ENCODE measurements around the gene SP3. TPM values are rescaled to one million over a fixed set of nuclear protein-coding genes. Genes with fewer than 3 reads are reported as not detected.

The SP3 gene
- total RNA-seq, 1 experiment from 2014 or later = 139 TPM

DNA sequence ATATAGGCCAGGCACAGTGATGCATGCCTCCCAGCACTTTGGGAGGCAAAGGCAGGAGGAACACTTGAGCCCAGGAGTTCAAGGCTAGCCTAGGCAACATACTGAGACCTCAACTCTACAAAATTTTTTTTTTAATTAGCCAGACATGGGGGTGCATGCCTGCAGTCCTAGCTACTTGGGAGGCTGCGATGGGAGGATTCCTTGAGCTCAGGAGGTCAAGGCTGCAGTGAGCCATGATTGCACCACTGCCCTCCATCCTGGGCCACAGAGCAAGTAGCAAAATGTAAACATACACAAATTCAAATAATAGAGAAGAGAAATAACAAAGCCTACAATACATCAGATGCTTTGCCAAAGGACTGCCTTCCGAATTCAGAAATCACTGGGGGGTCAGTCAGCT, 7.0 kb upstream of the SP3 start:
- no peak overlapping the region for H3K27ac ChIP-seq (ENCODE audit: low read length)
- H3K4me2 ChIP-seq (ENCODE audit: low read depth, low read length, poor library complexity, severe bottlenecking) = no peak overlapping the region
- H3K9me3 ChIP-seq (ENCODE audit: low read length) = no peaks in the 10 kb centered on the region
- no peaks in the 10 kb centered on the region for H4K20me1 ChIP-seq (ENCODE audit: insufficient read depth, low read depth, low read length)
- H3K9me2 ChIP-seq (replicated peaks; ENCODE audit: insufficient read depth, low read length) = no peaks in the 10 kb centered on the region
- no peak for DNase-seq
- H3K4me1 ChIP-seq (ENCODE audit: low read length) = no peaks in the 10 kb centered on the region
- no peaks in the 10 kb centered on the region for H3K79me2 ChIP-seq (ENCODE audit: low read length)
- no peak overlapping the region for H2AFZ ChIP-seq (ENCODE audit: low read length)
- no peak overlapping the region for H3K9ac ChIP-seq (ENCODE audit: low read length)
- H3K36me3 ChIP-seq (ENCODE audit: insufficient read depth, low read length) = no peaks in the 10 kb centered on the region
- H3K27me3 ChIP-seq (ENCODE audit: low read length) = no peaks in the 10 kb centered on the region
- no peak overlapping the region for H3K4me3 ChIP-seq (ENCODE audit: low read length)

- H3K4me1 ChIP-seq (ENCODE audit: low read length) = peaks cover 10% of the 10 kb centered on the region
- no peak overlapping the region for H3K27ac ChIP-seq (ENCODE audit: low read length)
- H3K4me3 ChIP-seq (ENCODE audit: low read length) = no peak overlapping the region
- no peaks in the 10 kb centered on the region for H3K27me3 ChIP-seq (ENCODE audit: low read length)
- H3K4me2 ChIP-seq (ENCODE audit: low read depth, low read length, poor library complexity, severe bottlenecking) = no peak overlapping the region
- H3K9ac ChIP-seq (ENCODE audit: low read length) = no peak overlapping the region
- H4K20me1 ChIP-seq (ENCODE audit: insufficient read depth, low read depth, low read length) = no peaks in the 10 kb centered on the region
- no peaks in the 10 kb centered on the region for H3K36me3 ChIP-seq (ENCODE audit: insufficient read depth, low read length)
- no peak for DNase-seq
- H2AFZ ChIP-seq (ENCODE audit: low read length) = no peak overlapping the region
- no peaks in the 10 kb centered on the region for H3K9me3 ChIP-seq (ENCODE audit: low read length)
- peaks cover 10% of the 10 kb centered on the region; the same call in 1 of the 2 replicates for H3K79me2 ChIP-seq (ENCODE audit: low read length)
- no peaks in the 10 kb centered on the region for H3K9me2 ChIP-seq (replicated peaks; ENCODE audit: insufficient read depth, low read length)
Observed at GRCh38 chr2:173970516-173970924, 5.3 kb upstream of the SP3 start.

GRCh38 chr2:173969886-173970285, 4.7 kb upstream of the SP3 start:
- Histone ChIP-seq H3K9me3 (ENCODE audit: low read length) (no peaks in the 10 kb centered on the region), H3K4me2 (ENCODE audit: low read depth, low read length, poor library complexity, severe bottlenecking) (no peak overlapping the region), H3K27me3 (ENCODE audit: low read length) (no peaks in the 10 kb centered on the region), H3K9me2 (replicated peaks; ENCODE audit: insufficient read depth, low read length) (no peaks in the 10 kb centered on the region), H3K9ac (ENCODE audit: low read length) (no peak overlapping the region), H3K27ac (ENCODE audit: low read length) (no peak overlapping the region), H3K36me3 (ENCODE audit: insufficient read depth, low read length) (no peaks in the 10 kb centered on the region), H2AFZ (ENCODE audit: low read length) (no peak overlapping the region), H3K4me3 (ENCODE audit: low read length) (no peak overlapping the region), H3K79me2 (ENCODE audit: low read length) (peaks cover 10% of the 10 kb centered on the region; the same call in 1 of the 2 replicates), H4K20me1 (ENCODE audit: insufficient read depth, low read depth, low read length) (no peaks in the 10 kb centered on the region), H3K4me1 (ENCODE audit: low read length) (peaks cover 10% of the 10 kb centered on the region)
- no peak for DNase-seq

- no peak overlapping the region for H3K4me2 ChIP-seq (ENCODE audit: low read depth, low read length, poor library complexity, severe bottlenecking)
Observed at GRCh38 chr2:173968551-173968950, 3.4 kb upstream of the SP3 start.

GRCh38 chr2:173966274-173967098, 1.3 kb upstream of the SP3 start:
- H3K27ac ChIP-seq (ENCODE audit: low read length) = peak overlapping the region; percentile 97
- H3K9ac ChIP-seq (ENCODE audit: low read length) = peak overlapping the region; percentile 99
- no peaks in the 10 kb centered on the region for H3K9me3 ChIP-seq (ENCODE audit: low read length)
- H4K20me1 ChIP-seq (ENCODE audit: insufficient read depth, low read depth, low read length) = no peaks in the 10 kb centered on the region
- H3K9me2 ChIP-seq (replicated peaks; ENCODE audit: insufficient read depth, low read length) = no peaks in the 10 kb centered on the region
- H3K79me2 ChIP-seq (ENCODE audit: low read length) = peaks cover 30% of the 10 kb centered on the region
- peak overlapping the region; percentile 88 for H3K4me3 ChIP-seq (ENCODE audit: low read length)
- H3K27me3 ChIP-seq (ENCODE audit: low read length) = no peaks in the 10 kb centered on the region
- DNase-seq = no peak
- H2AFZ ChIP-seq (ENCODE audit: low read length) = no peak overlapping the region
- H3K36me3 ChIP-seq (ENCODE audit: insufficient read depth, low read length) = peaks cover 14% of the 10 kb centered on the region
- H3K4me2 ChIP-seq (ENCODE audit: low read depth, low read length, poor library complexity, severe bottlenecking) = peak overlapping the region; percentile 88
- peaks cover 23% of the 10 kb centered on the region for H3K4me1 ChIP-seq (ENCODE audit: low read length)

More at GRCh38 chr2:173968551-173968950, 3.4 kb upstream of the SP3 start:
- no peak overlapping the region for H3K9ac ChIP-seq (ENCODE audit: low read length)
- no peaks in the 10 kb centered on the region for H4K20me1 ChIP-seq (ENCODE audit: insufficient read depth, low read depth, low read length)
- H3K9me3 ChIP-seq (ENCODE audit: low read length) = no peaks in the 10 kb centered on the region
- H3K79me2 ChIP-seq (ENCODE audit: low read length) = peaks cover 10% of the 10 kb centered on the region; the same call in 1 of the 2 replicates
- H3K4me1 ChIP-seq (ENCODE audit: low read length) = peaks cover 10% of the 10 kb centered on the region
- no peak overlapping the region for H3K27ac ChIP-seq (ENCODE audit: low read length)
- H3K9me2 ChIP-seq (replicated peaks; ENCODE audit: insufficient read depth, low read length) = no peaks in the 10 kb centered on the region
- no peak for DNase-seq
- H2AFZ ChIP-seq (ENCODE audit: low read length) = no peak overlapping the region
- no peak overlapping the region for H3K4me3 ChIP-seq (ENCODE audit: low read length)
- H3K36me3 ChIP-seq (ENCODE audit: insufficient read depth, low read length) = no peaks in the 10 kb centered on the region
- no peaks in the 10 kb centered on the region for H3K27me3 ChIP-seq (ENCODE audit: low read length)

GRCh38 chr2:173964565-173965371, 405 bp downstream of the SP3 start:
- no peaks in the 10 kb centered on the region for H3K27me3 ChIP-seq (ENCODE audit: low read length)
- no peaks in the 10 kb centered on the region for H3K9me2 ChIP-seq (replicated peaks; ENCODE audit: insufficient read depth, low read length)
- H3K4me2 ChIP-seq (ENCODE audit: low read depth, low read length, poor library complexity, severe bottlenecking) = peak overlapping the region; percentile 88
- H3K36me3 ChIP-seq (ENCODE audit: insufficient read depth, low read length) = peaks cover 29% of the 10 kb centered on the region
- peaks cover 47% of the 10 kb centered on the region for H3K79me2 ChIP-seq (ENCODE audit: low read length)
- peak overlapping the region; percentile 88 for H3K4me3 ChIP-seq (ENCODE audit: low read length)
- no peaks in the 10 kb centered on the region for H3K9me3 ChIP-seq (ENCODE audit: low read length)
- H3K4me1 ChIP-seq (ENCODE audit: low read length) = peaks cover 40% of the 10 kb centered on the region
- H2AFZ ChIP-seq (ENCODE audit: low read length) = no peak overlapping the region
- peaks cover 8% of the 10 kb centered on the region; the same call in 1 of the 2 replicates for H4K20me1 ChIP-seq (ENCODE audit: insufficient read depth, low read depth, low read length)
- peak; percentile 95 for DNase-seq
- peak overlapping the region; percentile 99 for H3K9ac ChIP-seq (ENCODE audit: low read length)
- H3K27ac ChIP-seq (ENCODE audit: low read length) = peak overlapping the region; percentile 97

- Histone ChIP-seq H3K4me2 (ENCODE audit: low read depth, low read length, poor library complexity, severe bottlenecking) (peak overlapping the region; percentile 56), H3K4me3 (ENCODE audit: low read length) (peak overlapping the region; percentile 80; the same call in 1 of the 2 replicates), H3K27me3 (ENCODE audit: low read length) (no peaks in the 10 kb centered on the region), H3K9me2 (replicated peaks; ENCODE audit: insufficient read depth, low read length) (no peaks in the 10 kb centered on the region), H3K9me3 (ENCODE audit: low read length) (no peaks in the 10 kb centered on the region), H3K27ac (ENCODE audit: low read length) (peak overlapping the region; percentile 97), H3K36me3 (ENCODE audit: insufficient read depth, low read length) (peaks cover 33% of the 10 kb centered on the region), H3K4me1 (ENCODE audit: low read length) (peaks cover 45% of the 10 kb centered on the region), H2AFZ (ENCODE audit: low read length) (no peak overlapping the region), H3K79me2 (ENCODE audit: low read length) (peaks cover 55% of the 10 kb centered on the region), H4K20me1 (ENCODE audit: insufficient read depth, low read depth, low read length) (peaks cover 8% of the 10 kb centered on the region; the same call in 1 of the 2 replicates), H3K9ac (ENCODE audit: low read length) (peak overlapping the region; percentile 99)
- DNase-seq = peak; percentile 95
Observed at GRCh38 chr2:173963817-173964564, 1.2 kb downstream of the SP3 start.
